DND-41 (cell line): ENCODE data around the gene CEP68.

Experiments used
- ATAC-seq: fragments of 200-7000 bp; cut with Tn5 transposase; 3 replicates; pipeline ENCODE4 v1.9.1; 2021; ENCODE audit warnings: low read depth; ENCODE audit not compliant: insufficient read depth
- DNase-seq: peaks from one replicate; pipeline ENCODE4 v3.0.0-alpha.2; 2020
- H2AFZ ChIP-seq: 2 replicates; pipeline ENCODE4 v1.6.0; 2012; ENCODE audit warnings: low read depth, low read length
- H3K27ac ChIP-seq: 2 replicates; pipeline ENCODE4 v1.5.1; 2012; ENCODE audit warnings: low read length, inconsistent platforms
- H3K27me3 ChIP-seq: fragments of 200-600 bp; sonication (generic); 2 replicates; pipeline ENCODE4 v1.6.0; 2012; ENCODE audit warnings: low read length, mild to moderate bottlenecking, inconsistent platforms; ENCODE audit not compliant: insufficient read depth, poor library complexity
- H3K36me3 ChIP-seq: 2 replicates; pipeline ENCODE4 v1.5.1; 2012; ENCODE audit warnings: low read length, inconsistent platforms; ENCODE audit not compliant: insufficient read depth
- H3K4me1 ChIP-seq: 2 replicates; pipeline ENCODE4 v1.5.1; 2012; ENCODE audit warnings: mild to moderate bottlenecking, low read length; ENCODE audit not compliant: insufficient read depth
- H3K4me2 ChIP-seq: 2 replicates; pipeline ENCODE4 v1.6.0; 2012; ENCODE audit warnings: mild to moderate bottlenecking, moderate library complexity, low read length, inconsistent platforms; ENCODE audit not compliant: insufficient read depth
- H3K4me3 ChIP-seq, 2 experiments: fragments of 200-600 bp in 1 of 2; shearing (Covaris generic) in 1 of 2; 2 replicates each; pipeline ENCODE4 v1.5.1; 2012 to 2016; ENCODE audit warnings: inconsistent platforms in 2 of 2, low read length in 2 of 2, mild to moderate bottlenecking in 2 of 2, low read depth in 1 of 2, moderate library complexity in 1 of 2
- H3K79me2 ChIP-seq: 2 replicates; pipeline ENCODE4 v1.6.0; 2012; ENCODE audit warnings: low read length, inconsistent platforms; ENCODE audit not compliant: insufficient read depth
- H3K9ac ChIP-seq: 2 replicates; pipeline ENCODE4 v1.6.0; 2012; ENCODE audit warnings: low read depth, mild to moderate bottlenecking, inconsistent platforms, low read length, moderate library complexity
- H3K9me3 ChIP-seq: 2 replicates; pipeline ENCODE4 v1.5.1; 2012; ENCODE audit warnings: low read length, moderate library complexity, mild to moderate bottlenecking, inconsistent platforms; ENCODE audit not compliant: insufficient read depth, severe bottlenecking
- H4K20me1 ChIP-seq: 2 replicates; pipeline ENCODE4 v1.6.0; 2012; ENCODE audit warnings: low read length; ENCODE audit not compliant: insufficient read depth
- CTCF ChIP-seq: IDR thresholded peaks from 2 replicates; pipeline ENCODE4 v1.5.1; 2012; ENCODE audit warnings: borderline replicate concordance, low read length, moderate library complexity, mild to moderate bottlenecking; ENCODE audit not compliant: poor library complexity, severe bottlenecking; ENCODE audit errors: extremely low read depth
- EZH2 ChIP-seq: IDR thresholded peaks from 3 replicates; pipeline ENCODE4 v1.6.1; 2012; ENCODE audit warnings: borderline replicate concordance, low read depth, mild to moderate bottlenecking, moderate library complexity, low read length, inconsistent platforms; ENCODE audit not compliant: severe bottlenecking

Gene CEP68

GRCh38 chr2:65057054-65057375 is 799 bp downstream of the CEP68 start:
- peak overlapping the region; percentile 75 for H3K9ac ChIP-seq
- peak overlapping the region; percentile 87 for H2AFZ ChIP-seq
- peak overlapping the region; percentile 92 for H3K4me2 ChIP-seq
- no peaks in the 10 kb centered on the region for H3K27me3 ChIP-seq
- peaks cover 13% of the 10 kb centered on the region; the same call in 1 of the 2 replicates for H4K20me1 ChIP-seq
- H3K79me2 ChIP-seq: peaks cover 49% of the 10 kb centered on the region
- ATAC-seq: no peak
- peak overlapping the region; percentile 67 for H3K27ac ChIP-seq
- no peaks in the 10 kb centered on the region for H3K36me3 ChIP-seq
- DNase-seq: no peak
- TF ChIP-seq CTCF (no peak), EZH2 (no peak)
- peaks cover 49% of the 10 kb centered on the region for H3K4me1 ChIP-seq
- no peaks in the 10 kb centered on the region for H3K9me3 ChIP-seq
- H3K4me3 ChIP-seq: peak overlapping the region; percentile 55 to 83

- no peaks in the 10 kb centered on the region for H3K36me3 ChIP-seq
- H3K4me2 ChIP-seq: peak overlapping the region; percentile 92
- DNase-seq: peak; percentile 78
- TF ChIP-seq CTCF: no peak
- TF ChIP-seq EZH2: no peak
- no peaks in the 10 kb centered on the region for H3K27me3 ChIP-seq
- ATAC-seq: peak; percentile 61
- peak overlapping the region; percentile 87 for H2AFZ ChIP-seq
- H4K20me1 ChIP-seq: peaks cover 14% of the 10 kb centered on the region; the same call in 1 of the 2 replicates
- peaks cover 51% of the 10 kb centered on the region for H3K79me2 ChIP-seq
- H3K9me3 ChIP-seq: no peaks in the 10 kb centered on the region
- H3K4me1 ChIP-seq: peaks cover 49% of the 10 kb centered on the region
- peak overlapping the region; percentile 75 for H3K9ac ChIP-seq
- peak overlapping the region; percentile 67 for H3K27ac ChIP-seq
- peak overlapping the region; percentile 55 to 83 for H3K4me3 ChIP-seq
Observed at GRCh38 chr2:65057391-65058052, 1.3 kb downstream of the CEP68 start.

GRCh38 chr2:65059071-65059470 is 2.9 kb downstream of the CEP68 start:
- no peak overlapping the region for H3K9ac ChIP-seq
- H3K36me3 ChIP-seq: no peaks in the 10 kb centered on the region
- peaks cover 33% of the 10 kb centered on the region for H3K4me1 ChIP-seq
- no peak for DNase-seq
- no peak overlapping the region for H3K4me2 ChIP-seq
- no peaks in the 10 kb centered on the region for H3K9me3 ChIP-seq
- peaks cover 61% of the 10 kb centered on the region for H3K79me2 ChIP-seq
- peaks cover 27% of the 10 kb centered on the region for H4K20me1 ChIP-seq
- no peak overlapping the region for H3K27ac ChIP-seq
- ATAC-seq: no peak
- no peak overlapping the region for H2AFZ ChIP-seq
- H3K4me3 ChIP-seq: no peak overlapping the region
- no peak for TF ChIP-seq EZH2
- TF ChIP-seq CTCF: no peak
- H3K27me3 ChIP-seq: no peaks in the 10 kb centered on the region
